CD4-positive, alpha-beta T cell treated with Interleukin-2 at 100 ng/mL for 4 hours (primary cell): ENCODE measurements around the gene ADRA1B.

Source experiments
- DNase-seq: peaks from one replicate; pipeline ENCODE4 v3.0.0-alpha.2; 2020; ENCODE audit warnings: low spot score

The ADRA1B gene

DNA sequence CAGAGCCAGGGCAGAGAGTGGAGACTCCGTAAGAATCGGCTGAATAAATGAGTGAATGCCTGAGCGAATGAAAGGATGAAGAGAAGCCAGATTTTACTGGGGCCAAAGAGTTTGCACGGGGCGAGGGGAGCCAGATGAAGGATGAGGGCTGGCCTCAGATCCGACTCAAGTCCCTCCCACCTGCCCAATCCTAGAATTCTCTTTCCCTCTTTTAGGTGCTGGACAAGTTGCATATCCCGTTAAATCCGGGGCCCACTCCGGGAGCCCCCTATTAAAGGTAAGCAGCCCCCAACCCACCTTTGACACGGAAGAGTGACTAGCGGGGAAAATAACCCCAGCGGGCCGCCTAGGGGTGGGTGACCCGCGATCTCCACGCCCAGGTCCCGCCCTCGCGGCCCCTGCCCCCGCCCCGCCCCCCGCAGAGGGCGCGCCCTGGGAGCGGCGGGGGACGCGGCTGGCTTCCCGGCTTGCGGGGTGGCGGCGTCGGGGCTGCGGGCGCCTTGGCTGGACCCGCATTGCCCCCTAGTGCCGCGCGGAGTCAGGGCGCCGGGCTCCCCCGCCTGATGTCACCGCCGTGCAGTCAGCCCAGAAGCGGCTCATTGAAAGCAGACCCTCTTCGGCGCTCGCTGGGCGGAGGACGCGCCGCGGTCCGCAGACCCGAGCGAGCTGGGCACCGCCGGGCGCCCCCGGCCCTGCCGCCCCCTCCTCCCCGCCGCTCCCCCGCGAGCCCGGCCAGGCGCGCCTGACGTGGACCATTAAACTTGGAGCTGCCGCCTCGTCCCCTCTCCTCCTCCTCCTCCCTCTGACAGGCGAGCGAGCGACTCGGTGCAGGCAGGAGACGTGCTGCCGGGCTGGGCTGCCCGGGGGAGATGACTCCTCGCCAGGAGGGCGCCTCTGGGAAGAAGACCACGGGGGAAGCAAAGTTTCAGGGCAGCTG, at the start of gene ADRA1B:
ADRA1B (plus strand) TSS at position 579 of the 937 bp plus-strand sequence. CDS start 424 bp downstream, outside the sequence.
- DNase-seq, result peak; percentile 19

DNA sequence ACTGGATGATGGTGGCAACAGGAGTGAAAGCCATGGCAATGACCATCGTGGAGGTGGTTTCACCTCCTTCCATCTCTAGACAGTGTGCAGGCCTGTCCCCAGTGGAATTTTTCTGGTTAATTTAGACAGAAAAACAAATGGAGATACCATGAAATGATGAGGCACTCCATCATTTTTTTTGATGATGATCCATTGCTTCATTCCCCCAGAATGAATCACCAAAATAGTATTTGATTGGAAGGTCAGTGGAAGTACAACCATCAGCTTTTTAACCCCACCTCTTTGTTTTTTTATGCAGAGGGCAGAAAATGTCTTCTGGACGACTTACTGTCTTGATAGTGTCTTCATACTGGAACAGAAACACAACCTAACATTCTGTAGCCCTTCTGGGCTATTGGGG, 42.6 kb upstream of the ADRA1B start:
- no peak for DNase-seq

DNA sequence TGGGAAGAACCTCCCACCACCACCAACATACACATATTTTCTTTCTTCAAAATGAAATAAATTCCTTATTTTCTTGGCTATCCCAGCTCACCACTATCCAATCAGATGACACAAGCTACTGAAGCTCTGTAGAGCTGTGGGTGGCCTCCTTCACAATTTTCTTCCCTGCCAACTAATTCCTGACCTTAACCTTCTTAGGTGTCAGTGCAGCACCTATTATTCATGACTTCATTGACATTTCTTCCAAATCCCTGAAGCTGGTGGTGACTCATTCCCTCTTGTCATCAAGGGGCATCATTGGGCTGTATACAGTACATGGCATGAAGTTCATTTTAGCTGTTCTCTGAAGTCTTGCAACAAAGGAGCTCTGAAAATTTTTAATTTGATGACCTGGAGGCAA, 42.0 kb upstream of the ADRA1B start:
- no peak for DNase-seq

- no peak for DNase-seq
Measured at GRCh38 chr5:159877016-159877415, 39.3 kb upstream of the ADRA1B start.

- DNase-seq, result no peak
Measured at GRCh38 chr5:159877894-159878448, 38.3 kb upstream of the ADRA1B start.

- no peak for DNase-seq
Measured at GRCh38 chr5:159878988-159879471, 37.3 kb upstream of the ADRA1B start.

- no peak for DNase-seq
Measured at GRCh38 chr5:159880676-159881075, 35.6 kb upstream of the ADRA1B start.

DNA sequence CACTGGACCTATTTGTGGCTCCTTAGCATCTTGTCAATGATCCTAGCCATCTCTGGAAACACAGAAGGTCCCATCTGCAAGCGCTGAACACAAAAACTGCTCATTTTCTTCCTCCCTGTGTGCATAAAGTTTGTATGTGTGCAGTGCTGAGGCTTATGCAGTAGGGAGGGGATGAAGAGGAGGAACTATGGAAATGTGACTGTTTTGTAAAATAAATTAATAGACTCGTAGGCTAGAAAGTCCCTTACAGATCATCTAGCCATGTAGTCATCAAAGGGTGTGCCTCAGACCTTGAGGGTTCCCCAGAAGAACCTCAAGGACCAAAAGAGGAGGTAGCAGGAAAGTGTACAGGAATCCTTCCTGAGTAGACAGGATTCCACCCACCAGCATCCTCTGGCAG, 34.3 kb upstream of the ADRA1B start:
- no peak for DNase-seq

DNA sequence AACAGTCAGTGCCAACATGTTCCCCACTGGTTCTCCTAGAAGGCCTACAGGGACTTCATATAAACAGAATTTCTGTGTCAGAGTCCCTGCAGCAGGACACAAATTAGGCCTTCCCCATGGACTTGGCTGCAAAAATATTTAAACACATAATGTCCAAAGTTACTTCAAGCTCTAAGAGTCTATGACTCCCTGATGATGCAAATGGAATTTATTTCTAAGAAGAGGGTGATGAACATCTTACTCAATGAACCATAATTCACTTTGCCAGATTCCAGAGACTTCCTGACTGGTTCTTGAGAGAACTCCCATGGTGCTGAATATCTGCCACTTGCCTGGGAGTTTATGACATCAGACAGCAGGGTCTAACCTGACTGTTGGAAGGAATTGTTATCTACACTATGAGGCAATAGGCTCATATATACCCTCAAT, 32.7 kb upstream of the ADRA1B start:
- DNase-seq, result no peak

DNA sequence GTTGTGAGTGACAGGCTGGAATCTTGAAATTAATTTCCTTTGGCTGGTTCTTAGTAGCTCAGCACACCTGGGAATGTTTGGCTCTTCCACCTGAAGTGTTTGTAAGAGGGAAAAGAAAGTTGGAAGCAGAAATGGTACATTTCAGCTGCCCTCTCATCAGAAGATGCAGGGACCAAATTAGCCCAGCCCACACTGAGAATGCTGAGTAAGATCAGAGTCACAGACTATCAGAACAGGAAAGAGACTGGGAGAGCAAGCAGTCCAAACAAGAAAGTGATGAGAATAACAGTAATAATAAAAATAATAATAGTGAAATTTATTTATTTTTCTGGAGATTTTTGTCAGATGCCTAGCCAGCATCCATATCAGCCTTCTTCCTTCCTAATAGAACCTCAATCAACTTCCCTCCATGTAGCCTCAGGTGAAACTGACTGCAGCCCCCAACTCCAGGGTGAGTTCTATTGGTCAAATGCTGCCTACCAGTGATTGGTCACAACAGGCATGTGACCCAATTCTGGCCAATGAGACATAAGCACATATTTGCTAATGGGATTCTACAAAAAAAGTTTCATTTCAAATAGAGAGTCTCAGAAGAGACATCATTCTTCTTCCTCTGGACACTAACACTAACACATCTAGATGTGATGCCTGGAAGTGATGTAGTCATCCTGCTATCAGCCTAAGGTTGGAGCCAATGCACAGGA, 31.2 kb upstream of the ADRA1B start:
- DNase-seq, result no peak

DNA sequence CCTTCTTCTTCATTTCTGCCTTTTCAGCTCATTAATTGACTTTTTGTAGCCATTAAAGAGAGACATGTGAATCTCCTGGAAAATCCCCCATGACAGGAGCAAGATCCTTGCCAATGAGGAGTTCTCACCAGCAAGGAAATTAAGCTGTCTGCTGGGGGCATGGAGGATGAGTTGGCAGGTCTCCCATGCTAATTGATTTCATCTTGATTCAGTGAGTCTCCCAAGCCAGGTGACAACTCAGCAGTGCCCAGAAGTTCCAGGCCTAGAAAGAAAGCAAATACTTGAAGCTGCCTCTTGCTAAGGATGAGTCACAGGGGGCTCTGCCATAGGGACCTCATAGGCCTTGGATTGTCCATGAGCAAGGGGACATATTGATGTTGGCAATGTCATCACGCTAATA, 30.0 kb upstream of the ADRA1B start:
- no peak for DNase-seq

DNA sequence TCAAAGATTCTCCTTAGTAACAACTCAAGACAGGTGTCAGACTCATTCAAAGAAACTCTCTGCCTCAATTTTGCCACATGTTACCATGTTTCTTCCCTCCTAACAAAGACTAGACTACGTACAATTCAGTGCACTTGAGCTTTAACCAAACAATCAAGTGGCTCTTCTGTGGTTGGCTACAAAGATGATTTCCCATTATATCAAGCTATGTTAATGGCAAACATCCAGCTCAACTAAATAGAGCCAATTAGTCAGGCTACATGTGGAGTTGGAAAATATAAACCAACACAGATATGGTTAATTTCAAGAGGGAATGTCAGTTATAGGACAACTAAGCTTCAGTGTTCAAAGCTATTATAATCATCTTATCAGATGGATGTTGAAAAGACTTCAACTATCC, 29.2 kb upstream of the ADRA1B start:
- DNase-seq, result no peak

GRCh38 chr5:159888860-159889259, 27.4 kb upstream of the ADRA1B start:
- DNase-seq, result no peak

DNA sequence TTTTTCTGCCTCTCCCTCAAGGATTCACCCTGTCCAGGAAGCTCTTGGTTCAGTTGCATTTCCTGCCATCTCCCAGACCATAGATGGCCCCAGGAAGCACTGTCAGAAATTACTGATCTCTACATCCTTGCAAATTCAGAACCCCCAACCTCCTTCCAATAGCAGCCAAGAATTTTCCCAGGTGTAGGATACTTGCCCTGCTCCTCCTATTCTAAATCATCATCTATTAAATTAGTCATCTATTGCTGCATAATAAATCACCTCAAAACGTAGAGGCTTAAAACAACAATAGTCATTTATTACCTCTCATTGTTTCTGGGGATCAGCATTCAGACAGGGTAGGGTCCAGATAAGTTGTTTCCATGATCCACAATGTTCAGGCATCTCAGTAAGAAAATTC, 26.1 kb upstream of the ADRA1B start:
- no peak for DNase-seq

DNA sequence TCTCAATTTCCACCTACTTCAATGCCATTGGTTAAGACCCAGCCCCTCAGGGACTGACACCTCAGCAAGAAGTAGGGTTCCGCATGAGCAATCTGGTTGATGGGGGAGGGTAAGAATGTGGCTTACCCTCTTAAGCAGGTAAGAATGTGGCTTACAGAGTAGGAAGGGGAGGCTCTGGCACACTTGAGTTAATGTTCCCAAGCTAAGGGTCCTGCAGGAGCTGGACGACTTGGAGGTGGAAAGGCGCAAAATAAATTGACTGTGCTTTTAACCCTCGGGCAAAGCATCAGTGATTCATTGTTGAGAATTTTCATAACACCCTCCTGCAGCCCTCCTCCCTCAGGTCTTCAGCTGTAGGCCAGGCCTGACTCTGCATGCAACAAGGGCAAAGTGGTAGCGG, 24.9 kb upstream of the ADRA1B start:
- DNase-seq, result no peak

DNA sequence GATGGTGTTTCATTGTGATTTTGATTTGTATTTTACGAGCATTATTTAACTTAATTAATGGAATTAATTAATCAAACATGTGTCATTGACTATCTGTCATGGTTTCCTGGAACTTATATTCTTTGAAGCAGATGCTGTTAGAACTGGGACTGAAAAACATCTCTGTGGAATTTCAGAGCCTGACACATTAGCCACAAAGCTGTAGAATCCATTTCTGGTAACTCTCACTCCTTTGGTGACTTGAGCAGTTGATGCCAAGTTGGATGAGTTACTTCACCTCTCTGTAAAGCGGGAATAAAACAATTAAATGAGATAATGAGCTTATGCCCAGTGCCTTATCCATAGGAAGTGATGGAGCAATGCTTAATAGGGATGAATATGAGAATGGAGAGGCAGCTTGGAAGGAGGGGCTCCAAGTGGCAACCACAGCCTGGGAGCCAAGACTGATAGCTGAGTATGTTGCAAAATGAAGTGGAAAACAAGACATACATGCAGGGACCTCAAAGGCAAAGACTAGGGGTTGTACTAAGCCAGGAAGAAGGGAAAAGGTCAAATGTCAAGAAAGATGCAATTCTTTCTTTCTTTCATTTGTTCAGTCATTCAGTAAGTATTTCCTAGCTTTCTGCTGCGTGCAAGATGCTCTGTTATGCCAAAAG, 23.1 kb upstream of the ADRA1B start:
- no peak for DNase-seq

DNA sequence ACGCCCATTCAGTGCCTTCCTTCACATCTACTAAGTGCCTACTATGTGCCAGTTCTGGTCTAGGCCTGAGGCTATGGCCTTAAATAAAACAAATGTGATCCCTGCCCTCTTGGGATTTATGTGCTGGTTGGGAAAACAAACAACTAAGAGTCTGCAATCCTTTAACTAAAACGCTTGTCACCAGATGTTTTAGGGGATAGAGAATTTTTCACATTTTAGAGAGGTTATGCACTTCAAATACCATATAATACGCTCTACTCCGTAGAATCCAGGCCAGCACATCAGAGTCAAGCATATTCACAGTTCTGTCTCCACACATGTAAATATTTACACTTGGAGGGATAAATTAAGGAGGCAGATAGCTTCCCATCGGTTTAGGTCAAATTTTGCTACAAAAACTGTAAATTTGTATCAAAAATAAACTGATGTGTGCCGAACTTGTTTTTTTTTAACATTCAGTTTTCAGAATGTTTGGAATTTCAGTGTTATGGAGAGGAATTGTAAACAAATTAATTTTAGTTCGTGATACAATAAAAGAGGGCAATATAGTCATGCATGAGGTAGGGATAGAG, 22.0 kb upstream of the ADRA1B start:
- DNase-seq, result no peak

DNA sequence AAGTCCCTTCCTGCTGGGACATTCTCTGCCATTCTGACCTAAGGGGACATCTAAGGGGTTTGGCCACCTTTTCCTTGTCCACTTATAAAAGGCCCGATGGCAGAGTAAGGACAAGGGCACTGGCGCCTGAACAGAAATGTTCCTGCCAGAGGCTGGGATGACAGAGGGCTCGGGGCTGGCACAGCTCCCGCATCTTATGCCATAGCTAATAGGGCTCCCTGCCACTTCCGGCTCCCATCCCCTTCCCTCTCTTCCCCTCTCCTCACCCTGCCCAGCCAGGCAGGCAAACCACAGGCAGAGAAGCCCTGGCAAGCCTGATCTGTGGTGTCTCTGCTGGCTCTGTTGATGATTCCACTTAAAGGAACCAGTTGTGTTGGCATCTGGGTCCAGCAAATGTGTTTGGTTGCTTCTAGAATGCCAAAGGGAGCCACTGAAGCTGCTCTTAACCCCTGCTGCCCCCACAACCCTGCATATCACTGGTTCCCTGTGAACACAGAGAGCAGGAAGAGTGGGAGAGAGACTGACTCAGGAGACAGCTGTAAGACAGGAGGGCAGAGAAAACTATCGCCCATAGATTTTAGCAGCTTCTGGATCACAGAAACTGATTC, 18.4 kb upstream of the ADRA1B start:
- DNase-seq, result no peak

DNA sequence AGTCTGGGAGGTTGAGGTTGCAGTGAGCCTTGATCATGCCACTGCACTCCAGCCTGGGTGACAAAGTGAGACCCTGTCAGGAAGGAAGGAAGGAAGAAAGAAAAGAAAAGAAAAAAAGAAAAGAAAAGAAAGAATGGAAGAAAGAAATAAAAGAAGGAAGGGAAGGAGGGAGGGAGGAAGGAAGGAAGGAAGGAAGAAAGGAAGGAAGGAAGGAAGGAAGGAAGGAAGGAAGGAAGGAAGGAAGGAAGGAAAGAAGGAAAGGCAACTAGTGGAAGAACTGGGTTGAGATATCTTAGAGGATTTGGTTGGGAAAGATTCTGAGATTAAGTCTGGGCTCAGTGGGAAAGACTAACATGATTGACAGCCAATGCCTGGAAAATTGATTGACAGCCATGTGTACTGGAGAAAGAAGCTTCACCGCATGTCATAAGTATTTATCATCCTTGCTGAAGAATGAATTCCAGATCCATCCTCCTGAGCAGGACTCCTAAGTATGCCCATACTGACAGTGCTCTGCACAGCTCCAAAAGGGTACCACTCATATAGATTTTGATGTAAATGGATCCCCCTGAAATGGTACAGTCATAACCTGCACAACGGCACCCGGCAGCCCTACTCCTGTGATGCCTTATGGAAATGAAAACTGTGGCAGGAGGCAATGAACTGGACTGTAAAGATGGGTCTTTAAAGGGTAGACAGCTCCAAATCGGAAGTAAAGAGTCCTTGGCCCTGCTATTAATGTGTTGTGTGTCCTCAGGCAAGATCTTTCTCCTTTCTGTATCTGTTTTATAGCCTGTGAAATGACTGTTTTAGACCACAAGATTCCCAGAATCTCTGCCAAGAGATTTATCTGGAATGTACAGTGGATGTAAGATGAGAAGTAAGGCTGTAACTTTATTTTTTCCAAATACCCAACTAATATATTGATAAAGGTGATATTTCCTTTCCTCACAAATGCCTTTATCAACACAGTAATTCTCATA, 16.9 kb upstream of the ADRA1B start:
- DNase-seq, result no peak

GRCh38 chr5:159901308-159901707, 15.0 kb upstream of the ADRA1B start:
- DNase-seq, result no peak
